Liver (tissue), 3 donors: ENCODE data around the gene IRF8.

Experiments
- ATF3 ChIP-seq: IDR thresholded peaks from 2 replicates; pipeline ENCODE4 v1.6.1; 2016; ENCODE audit warnings: antibody characterized with exemption
- CTCF ChIP-seq: fragments of 150-350 bp; IDR thresholded peaks from 2 replicates; pipeline ENCODE4 v1.5.1; 2017; ENCODE audit warnings: improper control_type of control experiment, low read depth, low read length; ENCODE audit not compliant: missing input control
- EGR1 ChIP-seq, 2 donors: IDR thresholded peaks; 2 replicates each; pipeline ENCODE4 v1.6.1; 2016 to 2018; ENCODE audit warnings: antibody characterized with exemption in 2 of 2, low read depth in 2 of 2
- FOXA1 ChIP-seq: IDR thresholded peaks from 2 replicates; pipeline ENCODE4 v1.6.1; 2016; ENCODE audit warnings: antibody characterized with exemption
- GABPA ChIP-seq, 2 donors: IDR thresholded peaks in 1 of 2; conservative IDR thresholded peaks in 1 of 2; 2 replicates each; pipeline ENCODE4 v1.6.1; 2016; ENCODE audit warnings: antibody characterized with exemption in 2 of 2, mild to moderate bottlenecking in 1 of 2, moderate library complexity in 1 of 2
- MAX ChIP-seq: IDR thresholded peaks from 2 replicates; pipeline ENCODE4 v1.6.1; 2016; ENCODE audit warnings: antibody characterized with exemption
- RAD21 ChIP-seq, 2 donors: IDR thresholded peaks; 2 replicates each; pipeline ENCODE4 v1.6.1; 2016; ENCODE audit warnings: antibody characterized with exemption in 2 of 2, mild to moderate bottlenecking in 2 of 2
- REST ChIP-seq: IDR thresholded peaks from 2 replicates; pipeline ENCODE4 v1.6.1; 2016; ENCODE audit warnings: antibody characterized with exemption, mild to moderate bottlenecking
- RXRA ChIP-seq, 2 donors: IDR thresholded peaks; 2 replicates each; pipeline ENCODE4 v1.6.1; 2017 to 2018; ENCODE audit warnings: antibody characterized with exemption in 2 of 2, mild to moderate bottlenecking in 1 of 2
- SP1 ChIP-seq: IDR thresholded peaks from 2 replicates; pipeline ENCODE4 v1.6.1; 2018; ENCODE audit warnings: antibody characterized with exemption, mild to moderate bottlenecking
- TAF1 ChIP-seq: conservative IDR thresholded peaks from 2 replicates; pipeline ENCODE4 v1.6.1; 2016; ENCODE audit warnings: antibody characterized with exemption, mild to moderate bottlenecking
- YY1 ChIP-seq: IDR thresholded peaks from 2 replicates; pipeline ENCODE4 v1.6.1; 2016; ENCODE audit warnings: antibody characterized with exemption, mild to moderate bottlenecking
- ZBTB33 ChIP-seq: IDR thresholded peaks from 2 replicates; pipeline ENCODE4 v1.6.1; 2016; ENCODE audit warnings: antibody characterized with exemption
- donor health status: healthy.
- donor health status: healthy.

- TF ChIP-seq MAX (no peak), CTCF (no peak), SP1 (no peak), EGR1 (IDR thresholded peaks at IDR 0.05; ENCODE audit: low read depth in 2 of 2) (no peak), ATF3 (no peak), RAD21 (IDR thresholded peaks at IDR 0.05) (no peak), REST (no peak), TAF1 (no peak), YY1 (no peak), FOXA1 (no peak), GABPA (IDR thresholded peaks at IDR 0.05 in 1 of 2, conservative IDR thresholded peaks at IDR 0.05 in 1 of 2) (no peak), ZBTB33 (no peak), RXRA (IDR thresholded peaks at IDR 0.05) (no peak)
Measured at GRCh38 chr16:85900027-85900792, 1.2 kb downstream of the IRF8 start.
